DOHH2 (cell line): Measurements from ENCODE around the gene BBS12.

Source experiments
- CTCF ChIP-seq: fragments of 200-600 bp; sonication (generic); IDR thresholded peaks from one replicate; pipeline ENCODE4 v1.5.1; 2014; ENCODE audit warnings: antibody characterized with exemption, mild to moderate bottlenecking, low read depth, low read length; ENCODE audit not compliant: poor library complexity, severe bottlenecking
- EZH2phosphoT487 ChIP-seq: fragments of 200-600 bp; sonication (generic); IDR thresholded peaks from 2 replicates; pipeline ENCODE4 v1.6.1; 2017; ENCODE audit warnings: borderline replicate concordance, mild to moderate bottlenecking, antibody characterized with exemption, low read length, moderate library complexity, mixed read lengths

GRCh38 chr4:122742933-122743829 lies 10.7 kb downstream of the BBS12 start:
- TF ChIP-seq CTCF (no peak), EZH2phosphoT487 (no peak)
